ENCODE results near the gene CFLAR.

The CFLAR gene

GRCh38 chr2:201116115-201116958 lies at the start of gene CFLAR:
CFLAR (plus strand) TSS chr2:201116164; CDS start chr2:201129866, 13,702 bp downstream.
- no peak for TF ChIP-seq CTCF (conservative IDR thresholded peaks at IDR 0.05)

GRCh38 chr2:201070948-201071478 lies 45.0 kb upstream of the CFLAR start:
- H3K27ac ChIP-seq = peak overlapping the region; percentile 96
- TF ChIP-seq CTCF (conservative IDR thresholded peaks at IDR 0.05) = no peak

More at GRCh38 chr2:201116115-201116958, at the start of gene CFLAR:
- peak within 1 kb of the TSS; percentile 98 for H3K27ac ChIP-seq

- TF ChIP-seq CTCF (conservative IDR thresholded peaks at IDR 0.05) = peak; percentile 41; the same call in 1 of the 2 replicates
- peak within 1 kb of the TSS; percentile 96 for H3K27ac ChIP-seq
Observed at GRCh38 chr2:201071479-201072200, 44.3 kb upstream of the CFLAR start, which contains the start of the genes HYCC2 and NDUFB3. HYCC2 (minus strand) TSS chr2:201071671; CDS start chr2:201024009, 47,662 bp downstream. NDUFB3 (plus strand) TSS chr2:201072001; CDS start chr2:201078883, 6,882 bp downstream.

- peak overlapping the region; percentile 96 for H3K27ac ChIP-seq
- TF ChIP-seq CTCF (conservative IDR thresholded peaks at IDR 0.05) = no peak
Observed at GRCh38 chr2:201072201-201072530, 43.8 kb upstream of the CFLAR start.

- no peak for TF ChIP-seq CTCF (conservative IDR thresholded peaks at IDR 0.05)
- H3K27ac ChIP-seq = peak overlapping the region; percentile 96; the same call in 1 of the 2 replicates
Observed at GRCh38 chr2:201073071-201073470, 42.9 kb upstream of the CFLAR start.

GRCh38 chr2:201074996-201075395 lies 41.0 kb upstream of the CFLAR start:
- no peak overlapping the region for H3K27ac ChIP-seq
- TF ChIP-seq CTCF (conservative IDR thresholded peaks at IDR 0.05) = no peak

GRCh38 chr2:201084863-201085262 lies 31.1 kb upstream of the CFLAR start:
- no peak for TF ChIP-seq CTCF (conservative IDR thresholded peaks at IDR 0.05)
- peak overlapping the region; percentile 19; the same call in 1 of the 2 replicates for H3K27ac ChIP-seq
